Measurements from ENCODE around the gene CEP104. TPM values are rescaled to one million over a fixed set of nuclear protein-coding genes. Genes with fewer than 3 reads are reported as not detected.

Gene CEP104
- total RNA-seq (10 to 100 TPM in 1 of 2 donors, 1 to 10 TPM in 1; 9.1 to 23.2 TPM), polyA plus RNA-seq (10 to 100 TPM in 1 of 2 donors, 1 to 10 TPM in 1; 7.5 to 14.9 TPM)

GRCh38 chr1:3856923-3857790 lies at the start of gene CEP104, which contains the start of gene DFFB:
Gene CEP104, minus strand, starts transcription at chr1:3857211. Its CDS starts 4,804 bp downstream, at chr1:3852407.
Gene DFFB, plus strand, starts transcription at chr1:3857476. Its CDS starts 128 bp downstream, at chr1:3857604.
- peaks cover 17 to 20% (median 19%) of the 10 kb centered on the region in 4 donors for H3K4me1 ChIP-seq (ENCODE audit: control insufficient read depth in 4 of 4, insufficient read depth in 4 of 4, low read length in 3 of 4)
- H3K9ac ChIP-seq (ENCODE audit: low read depth in 1 of 2, low read length in 2 of 2) = peak within 1 kb of the TSS; percentile 42 to 75
- H3K36me3 ChIP-seq (ENCODE audit: control insufficient read depth in 4 of 4, insufficient read depth in 3 of 4, low read depth in 1 of 4, low read length in 3 of 4) = no peaks in the 10 kb centered on the region
- under 1% methylated on average over 73 of the region's 73 CpGs for WGBS
- TF ChIP-seq TAF1 (conservative IDR thresholded peaks at IDR 0.05) (no peak), NR2F2 (IDR thresholded peaks at IDR 0.05) (no peak), EGR1 (IDR thresholded peaks at IDR 0.05; ENCODE audit: low read depth in 2 of 2) (no peak), FOXA1 (IDR thresholded peaks at IDR 0.05) (no peak), SP1 (IDR thresholded peaks at IDR 0.05) (peak; percentile 54), RAD21 (IDR thresholded peaks at IDR 0.05) (peak; percentile 67 to 71), RXRA (IDR thresholded peaks at IDR 0.05) (peak; percentile 35 to 46), HNF4G (IDR thresholded peaks at IDR 0.05) (no peak), HNF4A (conservative IDR thresholded peaks at IDR 0.05) (peak in 1 of 2 donors; percentile 17), JUND (IDR thresholded peaks at IDR 0.05) (no peak), ATF3 (IDR thresholded peaks at IDR 0.05) (no peak), GABPA (IDR thresholded peaks at IDR 0.05 in 1 of 2, conservative IDR thresholded peaks at IDR 0.05 in 1 of 2) (peak in 1 of 2 donors; percentile 83), FOXA2 (IDR thresholded peaks at IDR 0.05) (no peak), YY1 (IDR thresholded peaks at IDR 0.05) (peak; percentile 85), ZBTB33 (IDR thresholded peaks at IDR 0.05) (no peak), MAX (IDR thresholded peaks at IDR 0.05) (peak; percentile 75)
- TF ChIP-seq, protein P1, sequence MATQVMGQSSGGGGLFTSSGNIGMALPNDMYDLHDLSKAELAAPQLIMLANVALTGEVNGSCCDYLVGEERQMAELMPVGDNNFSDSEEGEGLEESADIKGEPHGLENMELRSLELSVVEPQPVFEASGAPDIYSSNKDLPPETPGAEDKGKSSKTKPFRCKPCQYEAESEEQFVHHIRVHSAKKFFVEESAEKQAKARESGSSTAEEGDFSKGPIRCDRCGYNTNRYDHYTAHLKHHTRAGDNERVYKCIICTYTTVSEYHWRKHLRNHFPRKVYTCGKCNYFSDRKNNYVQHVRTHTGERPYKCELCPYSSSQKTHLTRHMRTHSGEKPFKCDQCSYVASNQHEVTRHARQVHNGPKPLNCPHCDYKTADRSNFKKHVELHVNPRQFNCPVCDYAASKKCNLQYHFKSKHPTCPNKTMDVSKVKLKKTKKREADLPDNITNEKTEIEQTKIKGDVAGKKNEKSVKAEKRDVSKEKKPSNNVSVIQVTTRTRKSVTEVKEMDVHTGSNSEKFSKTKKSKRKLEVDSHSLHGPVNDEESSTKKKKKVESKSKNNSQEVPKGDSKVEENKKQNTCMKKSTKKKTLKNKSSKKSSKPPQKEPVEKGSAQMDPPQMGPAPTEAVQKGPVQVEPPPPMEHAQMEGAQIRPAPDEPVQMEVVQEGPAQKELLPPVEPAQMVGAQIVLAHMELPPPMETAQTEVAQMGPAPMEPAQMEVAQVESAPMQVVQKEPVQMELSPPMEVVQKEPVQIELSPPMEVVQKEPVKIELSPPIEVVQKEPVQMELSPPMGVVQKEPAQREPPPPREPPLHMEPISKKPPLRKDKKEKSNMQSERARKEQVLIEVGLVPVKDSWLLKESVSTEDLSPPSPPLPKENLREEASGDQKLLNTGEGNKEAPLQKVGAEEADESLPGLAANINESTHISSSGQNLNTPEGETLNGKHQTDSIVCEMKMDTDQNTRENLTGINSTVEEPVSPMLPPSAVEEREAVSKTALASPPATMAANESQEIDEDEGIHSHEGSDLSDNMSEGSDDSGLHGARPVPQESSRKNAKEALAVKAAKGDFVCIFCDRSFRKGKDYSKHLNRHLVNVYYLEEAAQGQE (IDR thresholded peaks at IDR 0.05) = peak; percentile 24
- TF ChIP-seq, protein P2, sequence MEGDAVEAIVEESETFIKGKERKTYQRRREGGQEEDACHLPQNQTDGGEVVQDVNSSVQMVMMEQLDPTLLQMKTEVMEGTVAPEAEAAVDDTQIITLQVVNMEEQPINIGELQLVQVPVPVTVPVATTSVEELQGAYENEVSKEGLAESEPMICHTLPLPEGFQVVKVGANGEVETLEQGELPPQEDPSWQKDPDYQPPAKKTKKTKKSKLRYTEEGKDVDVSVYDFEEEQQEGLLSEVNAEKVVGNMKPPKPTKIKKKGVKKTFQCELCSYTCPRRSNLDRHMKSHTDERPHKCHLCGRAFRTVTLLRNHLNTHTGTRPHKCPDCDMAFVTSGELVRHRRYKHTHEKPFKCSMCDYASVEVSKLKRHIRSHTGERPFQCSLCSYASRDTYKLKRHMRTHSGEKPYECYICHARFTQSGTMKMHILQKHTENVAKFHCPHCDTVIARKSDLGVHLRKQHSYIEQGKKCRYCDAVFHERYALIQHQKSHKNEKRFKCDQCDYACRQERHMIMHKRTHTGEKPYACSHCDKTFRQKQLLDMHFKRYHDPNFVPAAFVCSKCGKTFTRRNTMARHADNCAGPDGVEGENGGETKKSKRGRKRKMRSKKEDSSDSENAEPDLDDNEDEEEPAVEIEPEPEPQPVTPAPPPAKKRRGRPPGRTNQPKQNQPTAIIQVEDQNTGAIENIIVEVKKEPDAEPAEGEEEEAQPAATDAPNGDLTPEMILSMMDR (IDR thresholded peaks at IDR 0.05; ENCODE audit: low read depth, low read length, missing input control) = peak; percentile 22
- H3K27me3 ChIP-seq (ENCODE audit: control insufficient read depth in 4 of 4, insufficient read depth in 4 of 4, low read length in 3 of 4) = no peaks in the 10 kb centered on the region
- H3K9me3 ChIP-seq (ENCODE audit: control insufficient read depth in 4 of 4, low read length in 3 of 4) = no peaks in the 10 kb centered on the region
- H3K27ac ChIP-seq (ENCODE audit: low read depth in 1 of 2, low read length in 2 of 2) = peak within 1 kb of the TSS; percentile 70 to 76
- DNase-seq (ENCODE audit: low spot score) = peak; percentile 94
- peak within 1 kb of the TSS; percentile 91 to 98 (median 93) for H3K4me3 ChIP-seq (ENCODE audit: low read depth in 1 of 3, low read length in 3 of 3)

Data from liver (tissue), 9 donors.